Peyer's patch (tissue), 4 donors: ENCODE results near the gene ABHD2.

Experiments used
- POLR2A ChIP-seq, 2 donors: fragments of 450-650 bp; IDR thresholded peaks; one replicate each; pipeline ENCODE4 v1.5.1; 2017; ENCODE audit warnings: antibody characterized with exemption in 2 of 2, mild to moderate bottlenecking in 2 of 2, moderate library complexity in 2 of 2
- TF ChIP-seq, protein P1 (sequence below), 6 experiments: fragments of 450-650 bp in 4 of 6; fragments of 200-600 bp in 2 of 6; sonication (generic) in 1 of 6; IDR thresholded peaks; one replicate each; pipeline ENCODE4 v1.5.1; 2017 to 2019; ENCODE audit warnings: antibody characterized with exemption in 6 of 6, mild to moderate bottlenecking in 3 of 6, moderate library complexity in 1 of 6

DNA sequence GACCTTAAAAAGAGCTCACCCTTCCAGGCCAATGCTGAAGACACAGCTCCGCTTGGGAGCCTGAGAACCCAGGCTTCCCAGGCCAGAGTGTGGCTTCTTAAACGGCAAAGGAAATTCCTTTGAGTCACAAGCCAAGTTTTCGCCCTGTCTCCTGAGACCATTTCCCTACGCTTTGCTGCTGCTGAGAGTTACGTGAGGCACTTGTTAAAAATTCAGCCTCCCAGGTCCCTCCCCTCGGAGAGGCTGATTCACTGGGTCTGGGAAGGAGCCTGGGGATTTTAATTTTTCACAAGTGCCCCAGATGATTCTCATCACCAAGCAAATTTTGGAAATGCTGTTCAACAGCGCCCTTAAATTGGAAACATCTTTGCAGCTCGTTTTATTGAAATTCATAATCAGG is 107.6 kb downstream of the ABHD2 start:
- TF ChIP-seq, protein P1, sequence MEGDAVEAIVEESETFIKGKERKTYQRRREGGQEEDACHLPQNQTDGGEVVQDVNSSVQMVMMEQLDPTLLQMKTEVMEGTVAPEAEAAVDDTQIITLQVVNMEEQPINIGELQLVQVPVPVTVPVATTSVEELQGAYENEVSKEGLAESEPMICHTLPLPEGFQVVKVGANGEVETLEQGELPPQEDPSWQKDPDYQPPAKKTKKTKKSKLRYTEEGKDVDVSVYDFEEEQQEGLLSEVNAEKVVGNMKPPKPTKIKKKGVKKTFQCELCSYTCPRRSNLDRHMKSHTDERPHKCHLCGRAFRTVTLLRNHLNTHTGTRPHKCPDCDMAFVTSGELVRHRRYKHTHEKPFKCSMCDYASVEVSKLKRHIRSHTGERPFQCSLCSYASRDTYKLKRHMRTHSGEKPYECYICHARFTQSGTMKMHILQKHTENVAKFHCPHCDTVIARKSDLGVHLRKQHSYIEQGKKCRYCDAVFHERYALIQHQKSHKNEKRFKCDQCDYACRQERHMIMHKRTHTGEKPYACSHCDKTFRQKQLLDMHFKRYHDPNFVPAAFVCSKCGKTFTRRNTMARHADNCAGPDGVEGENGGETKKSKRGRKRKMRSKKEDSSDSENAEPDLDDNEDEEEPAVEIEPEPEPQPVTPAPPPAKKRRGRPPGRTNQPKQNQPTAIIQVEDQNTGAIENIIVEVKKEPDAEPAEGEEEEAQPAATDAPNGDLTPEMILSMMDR (IDR thresholded peaks at IDR 0.05): no peak
- TF ChIP-seq POLR2A (IDR thresholded peaks at IDR 0.05): no peak
